CD14-positive monocyte (primary cell): ENCODE data around the gene NEGR1. TPM values are rescaled to one million over a fixed set of nuclear protein-coding genes. Genes with fewer than 3 reads are reported as not detected.
A peak's percentile ranks its signal among the peaks of the same experiment; 100 is the strongest.

Experiments used
- DNase-seq, 3 donors: peaks; one replicate each; pipeline ENCODE4 v3.0.0-alpha.2; 2011 to 2022
- H2AFZ ChIP-seq: 2 replicates; pipeline ENCODE4 v1.6.0; 2012; ENCODE audit warnings: mild to moderate bottlenecking, low read depth, low read length, inconsistent platforms; ENCODE audit not compliant: insufficient read depth, poor library complexity, severe bottlenecking
- H3K27ac ChIP-seq, 2 donors: 1 replicate in 1 of 2; 2 replicates in 1 of 2; pipeline ENCODE4 v1.5.1; 2012 to 2013; ENCODE audit warnings: low read length in 2 of 2, control low read depth in 1 of 2, inconsistent platforms in 1 of 2, low read depth in 1 of 2, mild to moderate bottlenecking in 1 of 2
- H3K27me3 ChIP-seq, 2 donors: one replicate each; pipeline versions ENCODE4 v1.6.0 to v1.6.1; 2011 to 2013; ENCODE audit warnings: low read length in 2 of 2; ENCODE audit not compliant: control insufficient read depth in 2 of 2, insufficient read depth in 2 of 2
- H3K36me3 ChIP-seq, 2 donors: replicated peaks in 1 of 2; 1 replicate in 1 of 2; 2 replicates in 1 of 2; pipeline versions ENCODE4 v1.5.1 to v1.6.1; 2012 to 2013; ENCODE audit warnings: low read length in 2 of 2, control low read depth in 1 of 2, inconsistent platforms in 1 of 2, mild to moderate bottlenecking in 1 of 2; ENCODE audit not compliant: insufficient read depth in 2 of 2, control insufficient read depth in 1 of 2
- H3K4me1 ChIP-seq, 2 donors: 1 replicate in 1 of 2; 2 replicates in 1 of 2; pipeline versions ENCODE4 v1.5.1 to v1.6.1; 2012 to 2013; ENCODE audit warnings: low read length in 2 of 2, control low read depth in 1 of 2, inconsistent platforms in 1 of 2, mild to moderate bottlenecking in 1 of 2, moderate library complexity in 1 of 2; ENCODE audit not compliant: insufficient read depth in 2 of 2, control insufficient read depth in 1 of 2
- H3K4me2 ChIP-seq: replicated peaks from 2 replicates; pipeline ENCODE3; 2012; ENCODE audit warnings: low read length, moderate library complexity, mild to moderate bottlenecking; ENCODE audit not compliant: poor library complexity, severe bottlenecking; ENCODE audit errors: extremely low read depth
- H3K4me3 ChIP-seq, 3 experiments: fragments of 200-600 bp in 1 of 3; sonication (generic) in 1 of 3; replicated peaks in 1 of 3; 1 replicate in 2 of 3; 2 replicates in 1 of 3; pipeline ENCODE4 v1.5.1; 2011 to 2013; ENCODE audit warnings: low read length in 3 of 3, mild to moderate bottlenecking in 3 of 3, control low read depth in 2 of 3, low read depth in 2 of 3, inconsistent platforms in 1 of 3, moderate library complexity in 1 of 3
- H3K79me2 ChIP-seq: 2 replicates; pipeline ENCODE4 v1.6.0; 2012; ENCODE audit warnings: mild to moderate bottlenecking, control low read depth, inconsistent platforms, low read length, moderate library complexity; ENCODE audit not compliant: insufficient read depth
- H3K9ac ChIP-seq: 2 replicates; pipeline ENCODE4 v1.6.0; 2017; ENCODE audit warnings: low read length, mild to moderate bottlenecking; ENCODE audit not compliant: insufficient read depth, poor library complexity, severe bottlenecking
- H3K9me3 ChIP-seq, 2 donors: replicated peaks in 1 of 2; 1 replicate in 1 of 2; 2 replicates in 1 of 2; pipeline versions ENCODE4 v1.5.1 to v1.6.1; 2012 to 2013; ENCODE audit warnings: low read length in 2 of 2, control low read depth in 1 of 2; ENCODE audit not compliant: control insufficient read depth in 1 of 2, insufficient read depth in 1 of 2
- H4K20me1 ChIP-seq: 2 replicates; pipeline ENCODE4 v1.6.0; 2012; ENCODE audit warnings: mild to moderate bottlenecking, low read length, control low read depth, moderate library complexity; ENCODE audit not compliant: insufficient read depth
- H3K27ac Mint-ChIP-seq, 7 donors: one replicate each; pipeline ENCODE4 v1.8.0; 2020; ENCODE audit warnings: mild to moderate bottlenecking in 7 of 7, mixed read lengths in 7 of 7, moderate library complexity in 6 of 7, inconsistent platforms in 2 of 7
- H3K27me3 Mint-ChIP-seq, 3 donors: one replicate each; pipeline ENCODE4 v1.8.0; 2021 to 2022; ENCODE audit warnings: low read depth in 3 of 3, mild to moderate bottlenecking in 3 of 3, mixed read lengths in 3 of 3, moderate library complexity in 3 of 3, inconsistent platforms in 1 of 3
- H3K36me3 Mint-ChIP-seq, 2 donors: one replicate each; pipeline ENCODE4 v1.8.0; 2020; ENCODE audit warnings: mixed read lengths in 2 of 2, inconsistent platforms in 1 of 2, mild to moderate bottlenecking in 1 of 2
- H3K4me1 Mint-ChIP-seq: one replicate; pipeline ENCODE4 v1.8.0; 2020; ENCODE audit warnings: mild to moderate bottlenecking, mixed read lengths
- H3K4me3 Mint-ChIP-seq, 2 donors: one replicate each; pipeline ENCODE4 v1.8.0; 2020; ENCODE audit warnings: mild to moderate bottlenecking in 2 of 2, mixed read lengths in 2 of 2, moderate library complexity in 1 of 2
- H3K9me3 Mint-ChIP-seq, 7 donors: one replicate each; pipeline ENCODE4 v1.8.0; 2020 to 2022; ENCODE audit warnings: mixed read lengths in 7 of 7, mild to moderate bottlenecking in 6 of 7, moderate library complexity in 6 of 7, inconsistent platforms in 2 of 7
- CTCF ChIP-seq: fragments of 200-600 bp; IDR thresholded peaks from one replicate; pipeline ENCODE4 v1.8.0; 2022; ENCODE audit warnings: antibody characterized with exemption, mild to moderate bottlenecking
- WGBS: methylation state at CpG from one replicate; pipeline ENCODE4 v1.1.5; 2013; ENCODE audit warnings: missing lambda C conversion rate; ENCODE audit not compliant: insufficient coverage; 5-methylcytosine and 5-hydroxymethylcytosine counted together
- intact Hi-C, 2 donors: fragments of 100-400 bp; cut with micrococcal nuclease; formaldehyde crosslinking; loops; one replicate each; pipeline versions ENCODE4 v1.15.0 to v1.15.1; 2023
- polyA plus RNA-seq, 3 donors: library from polyadenylated mRNA; depleted of rRNA in 1 of 3; unstranded in 2 of 3; stranded (reverse) in 1 of 3; fragments of 300-500 nt in 2 of 3; fragments of >200 nt in 1 of 3; fragmentation: Illumina TruSeq in 2 of 3; gene quantifications; 1 replicate in 2 of 3; 2 replicates in 1 of 3; pipeline ENCODE4 v1.2.3, GENCODE V29; 2012 to 2021

NEGR1 gene
- polyA plus RNA-seq, 3 donors: 0.03 to 0.15 (median 0.13) TPM

- no peak for DNase-seq
- H2AFZ ChIP-seq: no peak overlapping the region
- no peak overlapping the region for H3K4me3 ChIP-seq
- H3K9me3 Mint-ChIP-seq: peaks cover 12 to 29% (median 25%) of the 10 kb centered on the region in 7 donors
- H3K4me3 Mint-ChIP-seq: no peak overlapping the region
- no peak overlapping the region for H3K9ac ChIP-seq
- no peaks in the 10 kb centered on the region for H3K36me3 Mint-ChIP-seq
- no peak overlapping the region for H3K27ac Mint-ChIP-seq
- no peaks in the 10 kb centered on the region for H3K36me3 ChIP-seq
- H3K79me2 ChIP-seq: no peaks in the 10 kb centered on the region
- H3K4me2 ChIP-seq: no peak overlapping the region
- no peak overlapping the region for H3K27ac ChIP-seq
- no peaks in the 10 kb centered on the region for H3K4me1 ChIP-seq
- peaks cover 11 to 14% of the 10 kb centered on the region in 2 donors for H3K9me3 ChIP-seq
- no peaks in the 10 kb centered on the region for H3K27me3 ChIP-seq
- no peaks in the 10 kb centered on the region for H3K27me3 Mint-ChIP-seq
- no peak for TF ChIP-seq CTCF
- no peaks in the 10 kb centered on the region for H3K4me1 Mint-ChIP-seq
- no peaks in the 10 kb centered on the region for H4K20me1 ChIP-seq
- WGBS: 79% methylated on average over 2 of the region's 4 CpGs
- intact Hi-C loops: no loop called here
Observed at GRCh38 chr1:71509051-71509595, 773.2 kb downstream of the NEGR1 start.

- WGBS: 0% methylated on average over 1 of the region's 6 CpGs
- no peaks in the 10 kb centered on the region for H4K20me1 ChIP-seq
- H3K27ac ChIP-seq: no peak overlapping the region
- no peaks in the 10 kb centered on the region for H3K4me1 Mint-ChIP-seq
- no peaks in the 10 kb centered on the region for H3K27me3 ChIP-seq
- H3K4me2 ChIP-seq: no peak overlapping the region
- H3K79me2 ChIP-seq: no peaks in the 10 kb centered on the region
- peaks cover 0 to 2% of the 10 kb centered on the region in 2 donors for H3K4me1 ChIP-seq
- no peak for TF ChIP-seq CTCF
- no peak overlapping the region for H3K9ac ChIP-seq
- intact Hi-C loops: no loop called here
- H3K36me3 ChIP-seq: no peaks in the 10 kb centered on the region
- peak in 1 of 3 donors; percentile 29 for DNase-seq
- peaks cover 13 to 35% (median 22%) of the 10 kb centered on the region in 7 donors for H3K9me3 Mint-ChIP-seq
- H2AFZ ChIP-seq: no peak overlapping the region
- no peak overlapping the region for H3K4me3 ChIP-seq
- peak overlapping the region in 2 of 7 donors; percentile 48 to 71 for H3K27ac Mint-ChIP-seq
- no peak overlapping the region for H3K4me3 Mint-ChIP-seq
- no peaks in the 10 kb centered on the region for H3K27me3 Mint-ChIP-seq
- no peaks in the 10 kb centered on the region for H3K36me3 Mint-ChIP-seq
- peaks cover 19 to 29% of the 10 kb centered on the region in 2 donors for H3K9me3 ChIP-seq
Observed at GRCh38 chr1:71502006-71502405, 780.3 kb downstream of the NEGR1 start.
